Measurements from ENCODE around the gene VPS4A.
A peak's percentile ranks its signal among the peaks of the same experiment; 100 is the strongest.
"Not testable (repeated sequence)": the region's sequence is repeated elsewhere in the genome, so short reads cannot be mapped to it uniquely, and the experiment has no call there.

Gene VPS4A

DNA sequence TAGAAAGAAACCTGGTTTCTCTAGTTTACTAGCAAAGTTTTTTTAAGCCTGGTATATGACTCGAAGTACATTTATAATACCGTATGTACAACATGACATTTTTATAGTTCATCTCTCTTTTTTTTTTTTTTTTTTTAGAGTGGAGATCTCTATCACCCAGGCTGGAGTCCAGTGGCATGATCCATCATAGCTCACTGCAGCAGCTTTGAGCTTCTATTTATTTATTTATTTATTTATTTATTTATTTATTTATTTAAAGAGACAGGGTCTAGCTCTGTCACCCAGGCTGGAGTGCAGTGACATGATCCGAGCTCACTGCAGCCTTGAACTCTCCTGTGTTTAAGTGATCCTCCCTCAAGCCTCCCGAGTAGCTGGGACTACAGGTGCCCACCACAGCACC, 25.9 kb upstream of the VPS4A start:
- no peak overlapping the region for H3K27ac ChIP-seq
- DNase-seq, result no peak
- no peak overlapping the region for H3K4me3 ChIP-seq
- H3K4me1 ChIP-seq, result peaks cover 0 to 29% (median 9%) of the 10 kb centered on the region in 4 donors
- TF ChIP-seq, protein P1, sequence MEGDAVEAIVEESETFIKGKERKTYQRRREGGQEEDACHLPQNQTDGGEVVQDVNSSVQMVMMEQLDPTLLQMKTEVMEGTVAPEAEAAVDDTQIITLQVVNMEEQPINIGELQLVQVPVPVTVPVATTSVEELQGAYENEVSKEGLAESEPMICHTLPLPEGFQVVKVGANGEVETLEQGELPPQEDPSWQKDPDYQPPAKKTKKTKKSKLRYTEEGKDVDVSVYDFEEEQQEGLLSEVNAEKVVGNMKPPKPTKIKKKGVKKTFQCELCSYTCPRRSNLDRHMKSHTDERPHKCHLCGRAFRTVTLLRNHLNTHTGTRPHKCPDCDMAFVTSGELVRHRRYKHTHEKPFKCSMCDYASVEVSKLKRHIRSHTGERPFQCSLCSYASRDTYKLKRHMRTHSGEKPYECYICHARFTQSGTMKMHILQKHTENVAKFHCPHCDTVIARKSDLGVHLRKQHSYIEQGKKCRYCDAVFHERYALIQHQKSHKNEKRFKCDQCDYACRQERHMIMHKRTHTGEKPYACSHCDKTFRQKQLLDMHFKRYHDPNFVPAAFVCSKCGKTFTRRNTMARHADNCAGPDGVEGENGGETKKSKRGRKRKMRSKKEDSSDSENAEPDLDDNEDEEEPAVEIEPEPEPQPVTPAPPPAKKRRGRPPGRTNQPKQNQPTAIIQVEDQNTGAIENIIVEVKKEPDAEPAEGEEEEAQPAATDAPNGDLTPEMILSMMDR (IDR thresholded peaks at IDR 0.05), result no peak
- intact Hi-C loops (cut with DNase I; ENCODE audit: low total_unique reads), result no loop called here
- H3K36me3 ChIP-seq, result peaks cover 6 to 24% (median 16%) of the 10 kb centered on the region in 3 donors
- no peaks in the 10 kb centered on the region for H3K27me3 ChIP-seq
- H3K9me3 ChIP-seq, result no peaks in the 10 kb centered on the region

DNA sequence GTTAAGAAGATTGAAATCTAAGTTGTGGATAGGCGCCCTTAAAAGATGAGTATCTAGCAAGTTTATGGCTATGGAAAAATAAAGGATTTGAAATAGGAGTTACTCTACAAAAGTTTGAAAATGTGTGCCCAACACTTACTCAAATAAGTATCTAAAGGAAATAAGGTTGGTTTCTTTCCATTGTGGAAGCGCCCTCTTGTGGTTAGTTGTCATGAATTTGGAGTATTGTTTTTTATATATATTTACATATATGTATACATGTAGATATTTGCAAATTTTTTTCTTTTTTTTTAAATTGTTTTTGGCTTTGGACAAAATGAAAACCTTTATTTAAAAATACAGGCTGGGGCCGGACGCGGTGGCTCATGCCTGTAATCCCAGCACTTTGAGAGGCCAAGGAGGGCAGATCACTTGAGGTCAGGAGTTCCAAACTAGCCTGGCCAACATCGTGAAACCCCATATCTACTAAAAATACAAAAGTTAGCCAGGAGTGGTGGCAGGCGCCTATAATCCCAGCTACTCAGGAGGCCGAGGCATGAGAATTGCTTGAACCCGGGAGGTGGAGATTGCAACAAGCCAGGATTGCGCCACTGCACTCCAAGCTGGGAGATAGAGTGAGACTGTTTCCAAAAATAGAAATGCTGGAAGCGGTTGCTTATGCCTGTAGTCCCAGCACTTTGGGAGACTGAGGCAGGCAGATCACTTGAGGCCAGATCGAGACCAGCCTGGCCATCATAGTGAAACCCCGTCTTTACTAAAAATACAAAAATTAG, 24.0 kb upstream of the VPS4A start:
- no peaks in the 10 kb centered on the region for H3K27me3 ChIP-seq
- H3K36me3 ChIP-seq, result peaks cover 6 to 24% (median 16%) of the 10 kb centered on the region in 3 donors
- peak; percentile 83 to 90 for DNase-seq
- H3K27ac ChIP-seq, result peak overlapping the region; percentile 17 to 52
- H3K9me3 ChIP-seq, result no peaks in the 10 kb centered on the region
- H3K4me3 ChIP-seq, result no peak overlapping the region
- peaks cover 0 to 29% (median 9%) of the 10 kb centered on the region in 4 donors for H3K4me1 ChIP-seq
- intact Hi-C loops (cut with DNase I; ENCODE audit: low total_unique reads), result loop anchor here (2.0 kb wide), 1 partner anchor 138 kb away; no protein-coding TSS in a partner anchor
- TF ChIP-seq, protein P1 (IDR thresholded peaks at IDR 0.05), result peak; percentile 57 to 68

DNA sequence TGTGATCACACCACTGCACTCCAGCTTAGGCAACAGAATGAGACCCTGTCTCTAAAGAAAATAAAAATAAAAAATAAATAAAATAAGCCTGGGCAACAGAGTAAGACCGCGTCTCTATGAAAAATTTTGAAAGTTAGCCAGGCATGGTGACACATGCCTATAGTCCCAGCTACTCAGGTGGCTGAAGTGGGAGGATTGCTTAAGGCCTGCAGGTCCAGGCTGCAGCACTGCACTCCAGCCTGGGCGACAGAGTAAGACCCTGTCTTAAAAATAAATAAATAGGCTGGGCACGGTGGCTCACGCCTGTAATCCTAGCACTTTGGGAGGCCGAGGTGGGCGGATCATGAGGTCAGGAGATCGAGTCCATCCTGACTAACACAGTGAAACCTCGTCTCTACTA, 19.5 kb upstream of the VPS4A start:
- DNase-seq; H3K4me3 ChIP-seq; H3K27me3 ChIP-seq; H3K27ac ChIP-seq; H3K36me3 ChIP-seq; intact Hi-C loops (cut with DNase I; ENCODE audit: low total_unique reads); H3K9me3 ChIP-seq: not testable (repeated sequence)
- peaks cover 0 to 11% (median 4%) of the 10 kb centered on the region in 4 donors for H3K4me1 ChIP-seq

DNA sequence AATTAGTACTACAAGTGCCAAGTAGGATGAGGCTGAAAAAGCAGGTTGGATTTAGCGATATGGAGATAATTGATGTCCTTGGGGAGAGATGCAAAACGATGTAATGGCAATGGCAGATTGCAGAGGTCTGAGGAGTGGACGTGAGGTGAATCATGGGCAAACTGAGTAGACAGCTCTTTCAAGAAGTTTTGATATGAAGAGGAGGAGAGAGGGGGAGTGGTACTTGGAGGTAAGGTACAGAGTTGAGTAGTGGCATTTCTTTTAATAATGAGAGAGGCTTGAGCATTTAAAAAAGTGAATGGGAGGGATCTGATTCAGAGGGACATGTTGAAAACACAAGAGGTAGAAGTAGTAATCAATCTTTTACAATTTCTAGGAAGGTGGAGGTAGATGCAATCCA, 17.7 kb upstream of the VPS4A start:
- intact Hi-C loops (cut with DNase I; ENCODE audit: low total_unique reads), result no loop called here
- TF ChIP-seq, protein P1 (IDR thresholded peaks at IDR 0.05), result no peak
- Histone ChIP-seq H3K4me1 (no peaks in the 10 kb centered on the region), H3K27me3 (no peaks in the 10 kb centered on the region), H3K27ac (no peak overlapping the region), H3K9me3 (no peaks in the 10 kb centered on the region), H3K4me3 (no peak overlapping the region), H3K36me3 (peaks cover 0 to 8% (median 4%) of the 10 kb centered on the region in 3 donors)
- DNase-seq, result no peak

- no peak for DNase-seq
- intact Hi-C loops (cut with DNase I; ENCODE audit: low total_unique reads), result no loop called here
- H3K4me1 ChIP-seq, result no peaks in the 10 kb centered on the region
- no peak overlapping the region for H3K27ac ChIP-seq
- no peaks in the 10 kb centered on the region for H3K9me3 ChIP-seq
- no peak overlapping the region for H3K4me3 ChIP-seq
- no peaks in the 10 kb centered on the region for H3K27me3 ChIP-seq
- TF ChIP-seq, protein P1 (IDR thresholded peaks at IDR 0.05), result no peak
- peaks cover 0 to 8% (median 4%) of the 10 kb centered on the region in 3 donors for H3K36me3 ChIP-seq
Measured at GRCh38 chr16:69294051-69294450, 17.1 kb upstream of the VPS4A start.

DNA sequence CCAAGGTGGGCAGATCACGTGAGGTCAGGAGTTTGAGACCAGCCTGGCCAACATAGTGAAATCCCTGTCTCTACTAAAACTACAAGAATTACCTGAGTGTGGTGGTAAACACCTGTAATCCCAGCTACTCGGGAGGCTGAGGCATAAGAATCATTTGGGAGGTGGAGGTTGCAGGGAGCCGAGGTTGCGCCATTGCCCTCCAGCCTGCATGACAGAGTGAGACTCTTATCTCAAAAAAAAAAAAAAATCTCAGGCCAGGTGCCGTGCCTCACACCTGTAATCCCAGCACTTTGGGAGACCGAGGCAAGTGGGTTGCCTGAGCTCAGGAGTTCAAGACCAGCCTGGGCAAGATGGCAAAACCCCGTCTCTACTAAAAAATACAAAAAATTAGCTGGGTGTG, 14.4 kb upstream of the VPS4A start:
- H3K4me3 ChIP-seq; intact Hi-C loops (cut with DNase I; ENCODE audit: low total_unique reads); H3K9me3 ChIP-seq; H3K27ac ChIP-seq; H3K27me3 ChIP-seq; DNase-seq; H3K4me1 ChIP-seq: not testable (repeated sequence)
- peaks cover 19 to 31% (median 24%) of the 10 kb centered on the region in 3 donors for H3K36me3 ChIP-seq
